Tibial nerve (tissue), 4 donors: ENCODE measurements around the gene FAM234A.

ENCODE experiments used
- CTCF ChIP-seq, 5 experiments: fragments of 200-600 bp in 3 of 5; fragments of 450-650 bp in 2 of 5; sonication (generic) in 3 of 5; IDR thresholded peaks; one replicate each; pipeline ENCODE4 v1.5.1; 2016 to 2019; ENCODE audit warnings: antibody characterized with exemption in 5 of 5, mild to moderate bottlenecking in 3 of 5, moderate library complexity in 2 of 5
- EP300 ChIP-seq, 2 donors: sonication (generic); formaldehyde crosslinking; IDR thresholded peaks; one replicate each; pipeline ENCODE4 v1.6.1; 2017; ENCODE audit warnings: antibody characterized with exemption in 2 of 2, mild to moderate bottlenecking in 1 of 2
- POLR2A ChIP-seq, 2 donors: fragments of 450-650 bp; IDR thresholded peaks; one replicate each; pipeline ENCODE4 v1.6.1; 2017; ENCODE audit warnings: antibody characterized with exemption in 2 of 2, mild to moderate bottlenecking in 2 of 2, moderate library complexity in 2 of 2

- TF ChIP-seq CTCF (IDR thresholded peaks at IDR 0.05) (no peak), POLR2A (IDR thresholded peaks at IDR 0.05) (no peak), EP300 (IDR thresholded peaks at IDR 0.05) (no peak)
Observed at GRCh38 chr16:280005-280460, 45.4 kb downstream of the FAM234A start.
